Mesendoderm (in vitro differentiated cells): ENCODE data around the gene GP9.

Experiments
- DNase-seq: peaks from one replicate; pipeline ENCODE4 v3.0.0; 2013
- H2AK5ac ChIP-seq: 2 replicates; pipeline ENCODE4 v1.6.1; 2013; ENCODE audit warnings: low read length, inconsistent platforms
- H2BK120ac ChIP-seq: 2 replicates; pipeline ENCODE4 v1.6.1; 2013; ENCODE audit warnings: low read depth, mild to moderate bottlenecking, low read length, moderate library complexity, mixed read lengths
- H2BK15ac ChIP-seq: replicated peaks from 2 replicates; pipeline ENCODE4 v1.6.1; 2013; ENCODE audit warnings: low read depth, mild to moderate bottlenecking, moderate library complexity
- H2BK5ac ChIP-seq: 2 replicates; pipeline ENCODE4 v1.6.1; 2013; ENCODE audit warnings: low read length, inconsistent platforms
- H3K18ac ChIP-seq: 2 replicates; pipeline ENCODE4 v1.6.1; 2013; ENCODE audit warnings: mild to moderate bottlenecking, low read length, mixed read lengths
- H3K23ac ChIP-seq: one replicate; pipeline ENCODE4 v1.6.1; 2013; ENCODE audit warnings: low read length
- H3K27ac ChIP-seq: 2 replicates; pipeline ENCODE4 v1.5.1; 2013; ENCODE audit warnings: low read depth, mild to moderate bottlenecking, inconsistent platforms, low read length, moderate library complexity
- H3K27me3 ChIP-seq: 2 replicates; pipeline ENCODE4 v1.6.1; 2013; ENCODE audit warnings: low read length, control low read depth, mild to moderate bottlenecking, inconsistent platforms; ENCODE audit not compliant: insufficient read depth, poor library complexity
- H3K36me3 ChIP-seq: 2 replicates; pipeline ENCODE4 v1.6.1; 2013; ENCODE audit warnings: low read length, inconsistent platforms; ENCODE audit not compliant: control insufficient read depth, insufficient read depth
- H3K4ac ChIP-seq: one replicate; pipeline ENCODE4 v1.6.1; 2013; ENCODE audit warnings: low read depth, mild to moderate bottlenecking, low read length, moderate library complexity
- H3K4me1 ChIP-seq: 2 replicates; pipeline ENCODE4 v1.6.1; 2013; ENCODE audit warnings: low read depth, low read length, inconsistent platforms; ENCODE audit not compliant: control insufficient read depth
- H3K4me2 ChIP-seq: 2 replicates; pipeline ENCODE4 v1.6.1; 2013; ENCODE audit warnings: low read length
- H3K4me3 ChIP-seq: 2 replicates; pipeline ENCODE4 v1.5.1; 2013; ENCODE audit warnings: mild to moderate bottlenecking, low read length
- H3K56ac ChIP-seq: one replicate; pipeline ENCODE4 v1.6.1; 2013; ENCODE audit warnings: low read length
- H3K79me1 ChIP-seq: 2 replicates; pipeline ENCODE4 v1.6.1; 2013; ENCODE audit warnings: low read length, inconsistent platforms
- H3K79me2 ChIP-seq: 2 replicates; pipeline ENCODE4 v1.6.1; 2013; ENCODE audit warnings: mild to moderate bottlenecking, low read length; ENCODE audit not compliant: control insufficient read depth, insufficient read depth
- H3K9ac ChIP-seq: 2 replicates; pipeline ENCODE4 v1.6.1; 2013; ENCODE audit warnings: low read length, inconsistent platforms
- H4K5ac ChIP-seq: one replicate; pipeline ENCODE4 v1.6.1; 2013; ENCODE audit warnings: low read length
- H4K8ac ChIP-seq: one replicate; pipeline ENCODE4 v1.6.1; 2013; ENCODE audit warnings: low read depth, mild to moderate bottlenecking, control low read depth, low read length, moderate library complexity
- WGBS: extraction: QIAGEN DNeasy Blood & Tissue Kit; methylation state at CpG from one replicate; pipeline ENCODE4 v1.1.7; 2013; ENCODE audit warnings: low lambda C conversion rate, missing lambda C conversion rate; ENCODE audit not compliant: insufficient coverage; ENCODE audit errors: extremely low coverage; 5-methylcytosine and 5-hydroxymethylcytosine counted together

GP9 gene

GRCh38 chr3:129078510-129078909 lies 17.9 kb downstream of the GP9 start:
- Histone ChIP-seq H2BK5ac (no peak overlapping the region), H3K56ac (no peak overlapping the region), H3K36me3 (no peaks in the 10 kb centered on the region), H2AK5ac (no peak overlapping the region), H3K4ac (no peak overlapping the region), H3K18ac (no peak overlapping the region), H3K79me2 (no peaks in the 10 kb centered on the region), H3K23ac (no peak overlapping the region), H3K79me1 (no peaks in the 10 kb centered on the region), H4K8ac (no peak overlapping the region), H3K4me1 (no peaks in the 10 kb centered on the region), H2BK15ac (no peak overlapping the region), H3K9ac (no peak overlapping the region), H2BK120ac (no peak overlapping the region), H3K4me2 (no peak overlapping the region), H4K5ac (no peak overlapping the region), H3K4me3 (no peak overlapping the region), H3K27ac (no peak overlapping the region), H3K27me3 (no peaks in the 10 kb centered on the region)
- no CpG with 5 or more reads among the region's 8 CpGs for WGBS
- DNase-seq: no peak

GRCh38 chr3:129081503-129081902 lies 20.9 kb downstream of the GP9 start:
- no peak overlapping the region for H3K4me3 ChIP-seq
- no peak overlapping the region for H2AK5ac ChIP-seq
- no peak overlapping the region for H3K56ac ChIP-seq
- no peak for DNase-seq
- H3K4me1 ChIP-seq: no peaks in the 10 kb centered on the region
- no CpG with 5 or more reads among the region's 8 CpGs for WGBS
- H3K4me2 ChIP-seq: no peak overlapping the region
- H3K27me3 ChIP-seq: no peaks in the 10 kb centered on the region
- no peak overlapping the region for H4K5ac ChIP-seq
- no peak overlapping the region for H2BK15ac ChIP-seq
- H3K23ac ChIP-seq: no peak overlapping the region
- H3K36me3 ChIP-seq: no peaks in the 10 kb centered on the region
- H3K27ac ChIP-seq: no peak overlapping the region
- H3K4ac ChIP-seq: no peak overlapping the region
- H3K79me1 ChIP-seq: no peaks in the 10 kb centered on the region
- H3K9ac ChIP-seq: no peak overlapping the region
- H3K79me2 ChIP-seq: no peaks in the 10 kb centered on the region
- no peak overlapping the region for H2BK120ac ChIP-seq
- no peak overlapping the region for H4K8ac ChIP-seq
- H2BK5ac ChIP-seq: no peak overlapping the region
- no peak overlapping the region for H3K18ac ChIP-seq

GRCh38 chr3:129082026-129082425 lies 21.4 kb downstream of the GP9 start:
- no peak overlapping the region for H2BK5ac ChIP-seq
- no peak overlapping the region for H2BK120ac ChIP-seq
- WGBS: no CpG with 5 or more reads among the region's 9 CpGs
- H3K27me3 ChIP-seq: no peaks in the 10 kb centered on the region
- no peak overlapping the region for H3K23ac ChIP-seq
- no peak overlapping the region for H2AK5ac ChIP-seq
- no peak overlapping the region for H3K4ac ChIP-seq
- H3K79me1 ChIP-seq: no peaks in the 10 kb centered on the region
- no peaks in the 10 kb centered on the region for H3K36me3 ChIP-seq
- H3K79me2 ChIP-seq: no peaks in the 10 kb centered on the region
- H3K4me3 ChIP-seq: no peak overlapping the region
- no peak overlapping the region for H4K5ac ChIP-seq
- H3K9ac ChIP-seq: no peak overlapping the region
- DNase-seq: no peak
- H3K27ac ChIP-seq: no peak overlapping the region
- no peak overlapping the region for H3K18ac ChIP-seq
- H4K8ac ChIP-seq: no peak overlapping the region
- H2BK15ac ChIP-seq: no peak overlapping the region
- no peak overlapping the region for H3K4me2 ChIP-seq
- no peak overlapping the region for H3K56ac ChIP-seq
- H3K4me1 ChIP-seq: no peaks in the 10 kb centered on the region

- H4K5ac ChIP-seq: no peak overlapping the region
- H3K27me3 ChIP-seq: no peaks in the 10 kb centered on the region
- no peak overlapping the region for H3K27ac ChIP-seq
- no peak overlapping the region for H3K4me3 ChIP-seq
- H3K18ac ChIP-seq: no peak overlapping the region
- no peaks in the 10 kb centered on the region for H3K79me2 ChIP-seq
- no peak overlapping the region for H4K8ac ChIP-seq
- no peak overlapping the region for H2BK120ac ChIP-seq
- H3K4me2 ChIP-seq: no peak overlapping the region
- H3K9ac ChIP-seq: no peak overlapping the region
- no peaks in the 10 kb centered on the region for H3K36me3 ChIP-seq
- H2BK15ac ChIP-seq: no peak overlapping the region
- H3K79me1 ChIP-seq: no peaks in the 10 kb centered on the region
- H3K4ac ChIP-seq: no peak overlapping the region
- no peak overlapping the region for H3K56ac ChIP-seq
- H2AK5ac ChIP-seq: no peak overlapping the region
- no peak overlapping the region for H3K23ac ChIP-seq
- no peaks in the 10 kb centered on the region for H3K4me1 ChIP-seq
- no peak for DNase-seq
- no CpG with 5 or more reads among the region's 6 CpGs for WGBS
- H2BK5ac ChIP-seq: no peak overlapping the region
These were observed 23.9 kb downstream of the GP9 start for GRCh38 chr3:129084501-129084900.

- Histone ChIP-seq H3K4me2 (no peak overlapping the region), H3K9ac (no peak overlapping the region), H3K27me3 (no peaks in the 10 kb centered on the region), H4K5ac (no peak overlapping the region), H2BK5ac (no peak overlapping the region), H3K4ac (no peak overlapping the region), H3K18ac (no peak overlapping the region), H3K79me1 (no peaks in the 10 kb centered on the region), H3K23ac (no peak overlapping the region), H3K27ac (no peak overlapping the region), H3K79me2 (no peaks in the 10 kb centered on the region), H3K36me3 (no peaks in the 10 kb centered on the region), H4K8ac (no peak overlapping the region), H2AK5ac (no peak overlapping the region), H2BK120ac (no peak overlapping the region), H2BK15ac (no peak overlapping the region), H3K4me1 (no peaks in the 10 kb centered on the region), H3K4me3 (no peak overlapping the region), H3K56ac (no peak overlapping the region)
- no peak for DNase-seq
- WGBS: no CpG with 5 or more reads among the region's 12 CpGs
These were observed 24.7 kb downstream of the GP9 start for GRCh38 chr3:129085165-129085715.

- Histone ChIP-seq H3K79me2 (no peaks in the 10 kb centered on the region), H3K79me1 (no peaks in the 10 kb centered on the region), H2BK120ac (no peak overlapping the region), H3K56ac (no peak overlapping the region), H3K4me2 (no peak overlapping the region), H3K18ac (no peak overlapping the region), H3K4me3 (no peak overlapping the region), H4K5ac (no peak overlapping the region), H3K4ac (no peak overlapping the region), H3K23ac (no peak overlapping the region), H2BK15ac (no peak overlapping the region), H2BK5ac (no peak overlapping the region), H3K27ac (no peak overlapping the region), H4K8ac (no peak overlapping the region), H2AK5ac (no peak overlapping the region), H3K9ac (no peak overlapping the region), H3K4me1 (no peaks in the 10 kb centered on the region), H3K36me3 (no peaks in the 10 kb centered on the region), H3K27me3 (no peaks in the 10 kb centered on the region)
- DNase-seq: no peak
- WGBS: no CpG with 5 or more reads among the region's 4 CpGs
These were observed 25.2 kb downstream of the GP9 start for GRCh38 chr3:129085818-129086217.
